Liver (tissue), 9 donors: ENCODE data around the gene CPN1. TPM values are rescaled to one million over a fixed set of nuclear protein-coding genes. Genes with fewer than 3 reads are reported as not detected.

Experiments
- DNase-seq: peaks from one replicate; pipeline ENCODE4 v3.0.0-alpha.2; 2017; ENCODE audit warnings: low spot score
- H3K27ac ChIP-seq, 2 donors: one replicate each; pipeline ENCODE4 v1.7.0; 2013; ENCODE audit warnings: inconsistent platforms in 2 of 2, low read length in 2 of 2, control low read depth in 1 of 2, low read depth in 1 of 2, mild to moderate bottlenecking in 1 of 2
- H3K27me3 ChIP-seq, 4 donors: one replicate each; pipeline versions ENCODE4 v1.6.1 to v1.7.0; 2013; ENCODE audit warnings: low read length in 3 of 4, inconsistent platforms in 1 of 4, mild to moderate bottlenecking in 1 of 4, moderate library complexity in 1 of 4; ENCODE audit not compliant: control insufficient read depth in 4 of 4, insufficient read depth in 4 of 4
- H3K36me3 ChIP-seq, 4 donors: one replicate each; pipeline versions ENCODE4 v1.6.1 to v1.7.0; 2013; ENCODE audit warnings: low read length in 3 of 4, mild to moderate bottlenecking in 3 of 4, low read depth in 1 of 4, moderate library complexity in 1 of 4; ENCODE audit not compliant: control insufficient read depth in 4 of 4, insufficient read depth in 3 of 4
- H3K4me1 ChIP-seq, 4 donors: one replicate each; pipeline versions ENCODE4 v1.6.1 to v1.7.0; 2013; ENCODE audit warnings: low read length in 3 of 4, mild to moderate bottlenecking in 3 of 4, moderate library complexity in 1 of 4; ENCODE audit not compliant: control insufficient read depth in 4 of 4, insufficient read depth in 4 of 4
- H3K4me3 ChIP-seq, 3 donors: one replicate each; pipeline versions ENCODE4 v1.6.1 to v1.7.0; 2013; ENCODE audit warnings: low read length in 3 of 3, control low read depth in 1 of 3, low read depth in 1 of 3, mild to moderate bottlenecking in 1 of 3
- H3K9ac ChIP-seq, 2 donors: one replicate each; pipeline ENCODE4 v1.7.0; 2013; ENCODE audit warnings: low read length in 2 of 2, mild to moderate bottlenecking in 2 of 2, moderate library complexity in 2 of 2, control low read depth in 1 of 2, low read depth in 1 of 2
- H3K9me3 ChIP-seq, 4 donors: one replicate each; pipeline versions ENCODE4 v1.6.1 to v1.7.0; 2013; ENCODE audit warnings: low read length in 3 of 4; ENCODE audit not compliant: control insufficient read depth in 4 of 4
- EGR1 ChIP-seq, 2 donors: IDR thresholded peaks; 2 replicates each; pipeline ENCODE4 v1.6.1; 2016 to 2018; ENCODE audit warnings: antibody characterized with exemption in 2 of 2, low read depth in 2 of 2
- FOXA1 ChIP-seq: IDR thresholded peaks from 2 replicates; pipeline ENCODE4 v1.6.1; 2016; ENCODE audit warnings: antibody characterized with exemption
- FOXA2 ChIP-seq: IDR thresholded peaks from 2 replicates; pipeline ENCODE4 v1.6.1; 2016; ENCODE audit warnings: antibody characterized with exemption
- GABPA ChIP-seq, 2 donors: IDR thresholded peaks in 1 of 2; conservative IDR thresholded peaks in 1 of 2; 2 replicates each; pipeline ENCODE4 v1.6.1; 2016; ENCODE audit warnings: antibody characterized with exemption in 2 of 2, mild to moderate bottlenecking in 1 of 2, moderate library complexity in 1 of 2
- HNF4A ChIP-seq, 2 donors: conservative IDR thresholded peaks; 2 replicates each; pipeline ENCODE4 v1.6.1; 2016; ENCODE audit warnings: antibody characterized with exemption in 2 of 2, mild to moderate bottlenecking in 2 of 2
- HNF4G ChIP-seq: IDR thresholded peaks from 2 replicates; pipeline ENCODE4 v1.6.1; 2016; ENCODE audit warnings: antibody characterized with exemption
- JUND ChIP-seq, 2 donors: IDR thresholded peaks; 2 replicates each; pipeline ENCODE4 v1.6.1; 2016; ENCODE audit warnings: antibody characterized with exemption in 2 of 2
- NR2F2 ChIP-seq: IDR thresholded peaks from 2 replicates; pipeline ENCODE4 v1.6.1; 2016; ENCODE audit warnings: antibody characterized with exemption
- RAD21 ChIP-seq, 2 donors: IDR thresholded peaks; 2 replicates each; pipeline ENCODE4 v1.6.1; 2016; ENCODE audit warnings: antibody characterized with exemption in 2 of 2, mild to moderate bottlenecking in 2 of 2
- RXRA ChIP-seq, 2 donors: IDR thresholded peaks; 2 replicates each; pipeline ENCODE4 v1.6.1; 2017 to 2018; ENCODE audit warnings: antibody characterized with exemption in 2 of 2, mild to moderate bottlenecking in 1 of 2
- SP1 ChIP-seq: IDR thresholded peaks from 2 replicates; pipeline ENCODE4 v1.6.1; 2018; ENCODE audit warnings: antibody characterized with exemption, mild to moderate bottlenecking
- TAF1 ChIP-seq: conservative IDR thresholded peaks from 2 replicates; pipeline ENCODE4 v1.6.1; 2016; ENCODE audit warnings: antibody characterized with exemption, mild to moderate bottlenecking
- YY1 ChIP-seq: IDR thresholded peaks from 2 replicates; pipeline ENCODE4 v1.6.1; 2016; ENCODE audit warnings: antibody characterized with exemption, mild to moderate bottlenecking
- WGBS: extraction: QIAGEN DNeasy Blood & Tissue Kit; methylation state at CpG from one replicate; pipeline ENCODE4 v1.1.7; 2013; 5-methylcytosine and 5-hydroxymethylcytosine counted together
- polyA plus RNA-seq, 2 donors: library from polyadenylated mRNA; stranded (reverse) in 1 of 2; unstranded in 1 of 2; fragments of 200-250 nt in 1 of 2; fragments of >200 nt in 1 of 2; fragmentation: Nextera tagmentation in 1 of 2; extraction: Ambion mirVana in 1 of 2; gene quantifications; one replicate each; pipeline versions ENCODE4 v1.2.1 to v1.2.3, GENCODE V29; 2013 to 2015
- total RNA-seq, 2 donors: library from RNA; depleted of rRNA; stranded (reverse); fragments of >200 nt; gene quantifications; one replicate each; pipeline ENCODE4 v1.2.3, GENCODE V29; 2014
- TF ChIP-seq, protein P1 (sequence below): IDR thresholded peaks from 2 replicates; pipeline ENCODE4 v1.6.1; 2016; ENCODE audit warnings: antibody characterized with exemption
- TF ChIP-seq, protein P2 (sequence below): IDR thresholded peaks from 2 replicates; pipeline ENCODE4 v1.6.1; 2016; ENCODE audit warnings: antibody characterized with exemption
- TF ChIP-seq, protein P3 (sequence below): IDR thresholded peaks from 2 replicates; pipeline ENCODE4 v1.6.1; 2016; ENCODE audit warnings: antibody characterized with exemption
- TF ChIP-seq, protein P4 (sequence below): IDR thresholded peaks from 2 replicates; pipeline ENCODE4 v1.6.1; 2016; ENCODE audit warnings: antibody characterized with exemption, mild to moderate bottlenecking
- donor health status: healthy.
- donor health status: healthy.
- donor health status: healthy.
- donor health status: healthy.
- donor health status: healthy.

Gene CPN1
- total and polyA plus RNA-seq, 4 donors: 30.4 to 119 (median 96.8) TPM

DNA sequence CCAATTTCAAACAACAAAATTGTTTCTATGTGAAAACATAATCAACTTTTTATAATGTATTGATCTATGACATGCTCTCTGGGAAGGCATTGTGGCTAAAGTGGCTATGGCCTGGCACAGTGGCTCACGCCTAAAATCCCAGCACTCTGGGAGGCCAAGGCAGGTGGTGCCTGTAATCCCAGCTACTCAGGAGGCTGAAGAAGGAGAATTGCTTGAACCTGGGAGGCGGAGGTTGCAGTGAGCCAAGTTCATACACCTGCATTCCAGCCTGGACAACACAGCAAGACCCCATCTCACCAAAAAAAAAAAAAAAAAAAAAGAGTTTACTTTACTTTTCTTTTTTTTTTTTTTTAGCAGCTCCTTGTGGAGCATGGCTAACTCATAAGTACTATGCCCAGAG, 38.9 kb upstream of the CPN1 start:
- Histone ChIP-seq H3K4me1 (no peaks in the 10 kb centered on the region), H3K36me3 (no peaks in the 10 kb centered on the region), H3K27ac (no peak overlapping the region), H3K9me3 (no peaks in the 10 kb centered on the region), H3K4me3 (no peak overlapping the region), H3K27me3 (no peaks in the 10 kb centered on the region), H3K9ac (no peak overlapping the region)
- no peak for TF ChIP-seq NR2F2
- TF ChIP-seq, protein P1, sequence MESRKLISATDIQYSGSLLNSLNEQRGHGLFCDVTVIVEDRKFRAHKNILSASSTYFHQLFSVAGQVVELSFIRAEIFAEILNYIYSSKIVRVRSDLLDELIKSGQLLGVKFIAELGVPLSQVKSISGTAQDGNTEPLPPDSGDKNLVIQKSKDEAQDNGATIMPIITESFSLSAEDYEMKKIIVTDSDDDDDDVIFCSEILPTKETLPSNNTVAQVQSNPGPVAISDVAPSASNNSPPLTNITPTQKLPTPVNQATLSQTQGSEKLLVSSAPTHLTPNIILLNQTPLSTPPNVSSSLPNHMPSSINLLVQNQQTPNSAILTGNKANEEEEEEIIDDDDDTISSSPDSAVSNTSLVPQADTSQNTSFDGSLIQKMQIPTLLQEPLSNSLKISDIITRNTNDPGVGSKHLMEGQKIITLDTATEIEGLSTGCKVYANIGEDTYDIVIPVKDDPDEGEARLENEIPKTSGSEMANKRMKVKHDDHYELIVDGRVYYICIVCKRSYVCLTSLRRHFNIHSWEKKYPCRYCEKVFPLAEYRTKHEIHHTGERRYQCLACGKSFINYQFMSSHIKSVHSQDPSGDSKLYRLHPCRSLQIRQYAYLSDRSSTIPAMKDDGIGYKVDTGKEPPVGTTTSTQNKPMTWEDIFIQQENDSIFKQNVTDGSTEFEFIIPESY: no peak
- TF ChIP-seq HNF4G: no peak
- TF ChIP-seq JUND (IDR thresholded peaks at IDR 0.05): no peak
- TF ChIP-seq, protein P2, sequence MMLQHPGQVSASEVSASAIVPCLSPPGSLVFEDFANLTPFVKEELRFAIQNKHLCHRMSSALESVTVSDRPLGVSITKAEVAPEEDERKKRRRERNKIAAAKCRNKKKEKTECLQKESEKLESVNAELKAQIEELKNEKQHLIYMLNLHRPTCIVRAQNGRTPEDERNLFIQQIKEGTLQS: no peak
- TF ChIP-seq, protein P3, sequence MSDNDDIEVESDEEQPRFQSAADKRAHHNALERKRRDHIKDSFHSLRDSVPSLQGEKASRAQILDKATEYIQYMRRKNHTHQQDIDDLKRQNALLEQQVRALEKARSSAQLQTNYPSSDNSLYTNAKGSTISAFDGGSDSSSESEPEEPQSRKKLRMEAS: no peak
- no peak for TF ChIP-seq RXRA (IDR thresholded peaks at IDR 0.05)
- WGBS: 94% methylated on average over 2 of the region's 2 CpGs
- no peak for DNase-seq

DNA sequence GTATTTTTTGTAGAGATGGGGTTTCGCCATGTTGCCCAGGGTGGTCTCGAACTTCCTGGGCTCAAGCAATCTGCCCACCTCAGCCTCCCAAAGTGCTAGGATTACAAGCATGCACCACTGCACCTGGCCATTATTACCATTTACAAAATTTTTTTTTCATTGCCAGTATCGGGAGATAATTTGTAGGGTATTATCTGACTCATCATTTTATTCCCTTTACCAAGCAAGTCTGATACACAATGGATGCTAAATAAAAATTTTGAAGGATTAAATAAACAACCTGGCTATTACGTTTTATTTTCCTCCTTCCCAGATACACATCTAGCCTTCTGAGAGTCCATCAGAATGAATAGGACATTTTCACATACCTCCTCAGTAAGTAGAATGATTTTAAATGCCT, 38.1 kb upstream of the CPN1 start:
- Histone ChIP-seq H3K27ac (no peak overlapping the region), H3K4me3 (no peak overlapping the region), H3K4me1 (no peaks in the 10 kb centered on the region), H3K9ac (no peak overlapping the region), H3K27me3 (no peaks in the 10 kb centered on the region), H3K36me3 (no peaks in the 10 kb centered on the region), H3K9me3 (no peaks in the 10 kb centered on the region)
- TF ChIP-seq SP1 (no peak), HNF4A (conservative IDR thresholded peaks at IDR 0.05) (no peak), TAF1 (no peak), HNF4G (no peak), FOXA1 (no peak), RAD21 (IDR thresholded peaks at IDR 0.05) (no peak)
- no peak for DNase-seq
- WGBS: 94% methylated on average over 4 of the region's 4 CpGs

DNA sequence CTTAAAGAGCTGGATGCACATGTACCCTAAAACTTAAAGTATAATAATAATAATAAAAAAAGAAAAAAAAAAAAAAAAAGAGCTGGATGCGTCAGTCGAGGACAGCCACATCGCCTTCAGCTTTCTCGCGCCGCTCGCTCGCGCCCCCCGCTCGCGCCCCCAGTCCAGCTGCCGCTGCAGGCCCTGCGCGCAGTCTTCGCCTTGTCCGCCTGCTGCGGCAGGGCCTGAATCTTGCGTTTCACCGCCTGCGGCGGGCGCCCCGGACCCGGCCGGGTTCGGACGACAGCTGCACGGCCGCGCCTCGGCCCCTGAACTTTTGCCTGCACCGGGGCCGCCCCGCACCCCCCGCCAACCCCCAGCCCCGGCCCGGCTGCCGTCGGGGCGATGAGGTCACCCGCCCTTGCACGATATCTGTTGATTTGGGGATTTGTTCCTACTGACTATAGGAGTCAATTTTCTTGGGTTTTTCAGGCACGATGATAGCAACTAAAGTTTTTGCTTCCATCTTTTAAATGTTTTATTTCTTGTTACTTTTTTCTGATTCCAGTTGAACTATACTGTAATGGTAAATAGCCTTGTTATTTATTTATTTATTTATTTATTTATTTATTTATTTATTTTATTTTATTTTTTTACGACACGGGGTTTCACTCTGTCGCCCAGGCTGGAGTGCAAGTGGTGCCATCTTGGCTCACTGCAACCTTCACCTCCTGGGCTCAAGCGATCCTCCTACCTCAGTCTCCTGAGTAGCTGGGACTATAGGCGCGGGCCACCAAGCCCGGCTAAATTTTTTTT, 33.5 kb upstream of the CPN1 start:
- Histone ChIP-seq H3K4me3 (no peak overlapping the region), H3K27me3 (no peaks in the 10 kb centered on the region), H3K27ac (no peak overlapping the region), H3K36me3 (no peaks in the 10 kb centered on the region), H3K9ac (no peak overlapping the region), H3K4me1 (no peaks in the 10 kb centered on the region), H3K9me3 (no peaks in the 10 kb centered on the region)
- DNase-seq: no peak
- 42% methylated on average over 51 of the region's 51 CpGs for WGBS
- TF ChIP-seq, protein P1: no peak
- TF ChIP-seq RXRA (IDR thresholded peaks at IDR 0.05) (no peak), FOXA2 (no peak), HNF4A (conservative IDR thresholded peaks at IDR 0.05) (no peak), EGR1 (IDR thresholded peaks at IDR 0.05; ENCODE audit: low read depth in 2 of 2) (no peak), GABPA (IDR thresholded peaks at IDR 0.05 in 1 of 2, conservative IDR thresholded peaks at IDR 0.05 in 1 of 2) (no peak), YY1 (no peak), HNF4G (no peak), FOXA1 (no peak)
- TF ChIP-seq, protein P2: no peak
- TF ChIP-seq, protein P4, sequence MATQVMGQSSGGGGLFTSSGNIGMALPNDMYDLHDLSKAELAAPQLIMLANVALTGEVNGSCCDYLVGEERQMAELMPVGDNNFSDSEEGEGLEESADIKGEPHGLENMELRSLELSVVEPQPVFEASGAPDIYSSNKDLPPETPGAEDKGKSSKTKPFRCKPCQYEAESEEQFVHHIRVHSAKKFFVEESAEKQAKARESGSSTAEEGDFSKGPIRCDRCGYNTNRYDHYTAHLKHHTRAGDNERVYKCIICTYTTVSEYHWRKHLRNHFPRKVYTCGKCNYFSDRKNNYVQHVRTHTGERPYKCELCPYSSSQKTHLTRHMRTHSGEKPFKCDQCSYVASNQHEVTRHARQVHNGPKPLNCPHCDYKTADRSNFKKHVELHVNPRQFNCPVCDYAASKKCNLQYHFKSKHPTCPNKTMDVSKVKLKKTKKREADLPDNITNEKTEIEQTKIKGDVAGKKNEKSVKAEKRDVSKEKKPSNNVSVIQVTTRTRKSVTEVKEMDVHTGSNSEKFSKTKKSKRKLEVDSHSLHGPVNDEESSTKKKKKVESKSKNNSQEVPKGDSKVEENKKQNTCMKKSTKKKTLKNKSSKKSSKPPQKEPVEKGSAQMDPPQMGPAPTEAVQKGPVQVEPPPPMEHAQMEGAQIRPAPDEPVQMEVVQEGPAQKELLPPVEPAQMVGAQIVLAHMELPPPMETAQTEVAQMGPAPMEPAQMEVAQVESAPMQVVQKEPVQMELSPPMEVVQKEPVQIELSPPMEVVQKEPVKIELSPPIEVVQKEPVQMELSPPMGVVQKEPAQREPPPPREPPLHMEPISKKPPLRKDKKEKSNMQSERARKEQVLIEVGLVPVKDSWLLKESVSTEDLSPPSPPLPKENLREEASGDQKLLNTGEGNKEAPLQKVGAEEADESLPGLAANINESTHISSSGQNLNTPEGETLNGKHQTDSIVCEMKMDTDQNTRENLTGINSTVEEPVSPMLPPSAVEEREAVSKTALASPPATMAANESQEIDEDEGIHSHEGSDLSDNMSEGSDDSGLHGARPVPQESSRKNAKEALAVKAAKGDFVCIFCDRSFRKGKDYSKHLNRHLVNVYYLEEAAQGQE: no peak
